HepG2 (cell line): ENCODE data around the gene SCN9A. TPM values are rescaled to one million over a fixed set of nuclear protein-coding genes. Genes with fewer than 3 reads are reported as not detected.

Experiments used
- BCL6 ChIP-seq: IDR thresholded peaks from 2 replicates; pipeline ENCODE4 v1.6.1; 2016; ENCODE audit warnings: missing genetic modification reagents, missing compliant biosample characterization
- ELF3 ChIP-seq: IDR thresholded peaks from 2 replicates; pipeline ENCODE4 v1.6.1; 2016; ENCODE audit warnings: missing genetic modification reagents, missing compliant biosample characterization
- LCORL ChIP-seq, 2 experiments: fragments of 450-650 bp in 1 of 2; sonication (generic) in 1 of 2; formaldehyde crosslinking in 1 of 2; IDR thresholded peaks; 2 replicates each; pipeline versions ENCODE4 v1.5.0 to v1.6.1; 2017 to 2020; ENCODE audit warnings: antibody characterized with exemption in 1 of 2, missing genetic modification reagents in 1 of 2
- NCOA2 ChIP-seq: sonication (generic); formaldehyde crosslinking; IDR thresholded peaks from 2 replicates; pipeline ENCODE4 v1.8.0; 2022; ENCODE audit warnings: inconsistent platforms
- NFYB ChIP-seq: sonication (generic); formaldehyde crosslinking; IDR thresholded peaks from 2 replicates; pipeline ENCODE4 v1.4.0; 2020; ENCODE audit warnings: missing genetic modification reagents
- POGZ ChIP-seq: sonication (generic); formaldehyde crosslinking; IDR thresholded peaks from 2 replicates; pipeline ENCODE4 v1.4.0; 2020; ENCODE audit warnings: mild to moderate bottlenecking, missing genetic modification reagents
- SALL1 ChIP-seq: sonication (generic); formaldehyde crosslinking; IDR thresholded peaks from 2 replicates; pipeline ENCODE4 v1.8.0; 2022; ENCODE audit warnings: mild to moderate bottlenecking, missing genetic modification reagents
- SAP130 ChIP-seq: IDR thresholded peaks from 2 replicates; pipeline ENCODE4 v1.6.1; 2016; ENCODE audit warnings: low read depth
- SOX6 ChIP-seq, 2 experiments: fragments of 450-650 bp in 1 of 2; sonication (generic) in 1 of 2; formaldehyde crosslinking in 1 of 2; IDR thresholded peaks; 2 replicates each; pipeline versions ENCODE4 v1.4.0 to v1.6.1; 2017 to 2020; ENCODE audit warnings: antibody characterized with exemption in 1 of 2, mild to moderate bottlenecking in 1 of 2, missing genetic modification reagents in 1 of 2
- TMF1 ChIP-seq: sonication (generic); formaldehyde crosslinking; IDR thresholded peaks from 2 replicates; pipeline ENCODE4 v1.8.1; 2022; ENCODE audit warnings: low read depth, missing genetic modification reagents
- ZNF121 ChIP-seq: sonication (generic); formaldehyde crosslinking; IDR thresholded peaks from 2 replicates; pipeline ENCODE4 v1.5.0; 2020; ENCODE audit warnings: mild to moderate bottlenecking, missing genetic modification reagents
- ZNF124 ChIP-seq: sonication (generic); formaldehyde crosslinking; IDR thresholded peaks from 2 replicates; pipeline ENCODE4 v1.4.0; 2020; ENCODE audit warnings: missing genetic modification reagents
- ZNF329 ChIP-seq: sonication (generic); formaldehyde crosslinking; IDR thresholded peaks from 2 replicates; pipeline ENCODE4 v1.9.0; 2021; ENCODE audit warnings: low read depth, mild to moderate bottlenecking, missing genetic modification reagents
- ZNF333 ChIP-seq: sonication (generic); formaldehyde crosslinking; IDR thresholded peaks from 2 replicates; pipeline ENCODE4 v1.4.0; 2020; ENCODE audit warnings: mild to moderate bottlenecking, missing genetic modification reagents, borderline replicate concordance
- polyA plus RNA-seq, 8 experiments: library from polyadenylated mRNA; depleted of rRNA in 3 of 8; stranded (reverse) in 7 of 8; unstranded in 1 of 8; fragments of >200 nt; fragmentation: Illumina TruSeq in 4 of 8; extraction: Trizol in 4 of 8; gene quantifications; 2 replicates each; pipeline versions ENCODE4 v1.2.1 to v1.2.3, GENCODE V29; 2011 to 2016; ENCODE audit warnings: low read depth in 4 of 8, missing spikeins in 1 of 8, mixed read lengths in 1 of 8; ENCODE audit not compliant: insufficient read depth in 1 of 8
- total RNA-seq, 5 experiments: library from RNA; depleted of rRNA; stranded (reverse); fragments of >200 nt; fragmentation: Illumina TruSeq; extraction: Trizol; gene quantifications; 2 replicates each; pipeline ENCODE4 v1.2.3, GENCODE V29; 2016; ENCODE audit warnings: low read depth in 1 of 5
- TF ChIP-seq, protein P1 (sequence below): sonication (generic); formaldehyde crosslinking; IDR thresholded peaks from 2 replicates; pipeline ENCODE4 v1.4.0; 2020; ENCODE audit warnings: missing genetic modification reagents, borderline replicate concordance
- TF ChIP-seq, protein P2 (sequence below): sonication (generic); formaldehyde crosslinking; IDR thresholded peaks from 2 replicates; pipeline ENCODE4 v1.8.1; 2022; ENCODE audit warnings: mild to moderate bottlenecking, missing genetic modification reagents
- TF ChIP-seq, protein P3 (sequence below): sonication (generic); formaldehyde crosslinking; IDR thresholded peaks from 2 replicates; pipeline ENCODE4 v1.4.0; 2020; ENCODE audit warnings: missing genetic modification reagents
- TF ChIP-seq, protein P4 (sequence below): IDR thresholded peaks from 2 replicates; pipeline ENCODE4 v1.6.1; 2018; ENCODE audit warnings: missing genetic modification reagents
- TF ChIP-seq, protein P5 (sequence below): sonication (generic); formaldehyde crosslinking; conservative IDR thresholded peaks from 2 replicates; pipeline ENCODE4 v1.4.0; 2020; ENCODE audit warnings: mild to moderate bottlenecking, missing genetic modification reagents, moderate library complexity

SCN9A gene
- total and polyA plus RNA-seq, 2 of the 13 experiments (the other 11 are each of a cell fraction or from before 2014, with no cell fraction given) = 15.3 to 24.3 TPM

DNA sequence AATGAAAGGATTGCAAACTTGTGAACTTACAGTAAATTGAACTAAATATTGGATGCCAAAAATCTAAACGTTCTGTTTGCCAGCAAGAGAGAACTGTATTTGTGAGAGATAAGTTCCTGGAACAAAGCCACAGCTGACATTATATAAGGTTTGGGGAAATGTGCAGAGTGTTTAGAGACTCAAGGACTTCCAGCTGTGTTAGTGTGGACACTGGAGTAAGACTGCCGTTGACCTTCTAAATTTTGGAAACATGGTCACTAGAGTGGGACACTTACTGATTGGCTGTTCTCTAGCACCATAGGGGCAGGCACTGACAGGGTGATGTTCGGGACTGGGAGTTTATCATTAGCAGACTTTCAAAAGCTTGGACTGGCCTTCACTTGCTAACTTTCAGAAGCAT lies 40.5 kb downstream of the SCN9A start (continued):
- TF ChIP-seq, protein P1, sequence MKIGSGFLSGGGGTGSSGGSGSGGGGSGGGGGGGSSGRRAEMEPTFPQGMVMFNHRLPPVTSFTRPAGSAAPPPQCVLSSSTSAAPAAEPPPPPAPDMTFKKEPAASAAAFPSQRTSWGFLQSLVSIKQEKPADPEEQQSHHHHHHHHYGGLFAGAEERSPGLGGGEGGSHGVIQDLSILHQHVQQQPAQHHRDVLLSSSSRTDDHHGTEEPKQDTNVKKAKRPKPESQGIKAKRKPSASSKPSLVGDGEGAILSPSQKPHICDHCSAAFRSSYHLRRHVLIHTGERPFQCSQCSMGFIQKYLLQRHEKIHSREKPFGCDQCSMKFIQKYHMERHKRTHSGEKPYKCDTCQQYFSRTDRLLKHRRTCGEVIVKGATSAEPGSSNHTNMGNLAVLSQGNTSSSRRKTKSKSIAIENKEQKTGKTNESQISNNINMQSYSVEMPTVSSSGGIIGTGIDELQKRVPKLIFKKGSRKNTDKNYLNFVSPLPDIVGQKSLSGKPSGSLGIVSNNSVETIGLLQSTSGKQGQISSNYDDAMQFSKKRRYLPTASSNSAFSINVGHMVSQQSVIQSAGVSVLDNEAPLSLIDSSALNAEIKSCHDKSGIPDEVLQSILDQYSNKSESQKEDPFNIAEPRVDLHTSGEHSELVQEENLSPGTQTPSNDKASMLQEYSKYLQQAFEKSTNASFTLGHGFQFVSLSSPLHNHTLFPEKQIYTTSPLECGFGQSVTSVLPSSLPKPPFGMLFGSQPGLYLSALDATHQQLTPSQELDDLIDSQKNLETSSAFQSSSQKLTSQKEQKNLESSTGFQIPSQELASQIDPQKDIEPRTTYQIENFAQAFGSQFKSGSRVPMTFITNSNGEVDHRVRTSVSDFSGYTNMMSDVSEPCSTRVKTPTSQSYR (CRISPR knock-in tag) = no peak
- TF ChIP-seq SAP130 (CRISPR knock-in tag) (peak; percentile 46; the same call in 1 of the 2 replicates), ZNF124 (CRISPR knock-in tag) (no peak), NCOA2 (CRISPR knock-in tag) (peak; percentile 52), NFYB (CRISPR knock-in tag) (peak; percentile 41; the same call in 1 of the 2 replicates), ZNF121 (CRISPR knock-in tag) (no peak), ELF3 (CRISPR knock-in tag) (0 out of 2 replicates have a peak, but pooled peaks have one; percentile 23), SOX6 (IDR thresholded peaks at IDR 0.05) (no peak), SOX6 (CRISPR knock-in tag; IDR thresholded peaks at IDR 0.05) (peak; percentile 61), ZNF329 (CRISPR knock-in tag) (no peak), SALL1 (CRISPR knock-in tag) (peak; percentile 23; the same call in 1 of the 2 replicates), TMF1 (CRISPR knock-in tag) (0 out of 2 replicates have a peak, but pooled peaks have one; percentile 46), ZNF333 (no peak), LCORL (IDR thresholded peaks at IDR 0.05) (no peak), LCORL (CRISPR knock-in tag; IDR thresholded peaks at IDR 0.05) (peak; percentile 62), BCL6 (CRISPR knock-in tag) (0 out of 2 replicates have a peak, but pooled peaks have one; percentile 32), POGZ (CRISPR knock-in tag) (peak; percentile 67)
- TF ChIP-seq, protein P2, sequence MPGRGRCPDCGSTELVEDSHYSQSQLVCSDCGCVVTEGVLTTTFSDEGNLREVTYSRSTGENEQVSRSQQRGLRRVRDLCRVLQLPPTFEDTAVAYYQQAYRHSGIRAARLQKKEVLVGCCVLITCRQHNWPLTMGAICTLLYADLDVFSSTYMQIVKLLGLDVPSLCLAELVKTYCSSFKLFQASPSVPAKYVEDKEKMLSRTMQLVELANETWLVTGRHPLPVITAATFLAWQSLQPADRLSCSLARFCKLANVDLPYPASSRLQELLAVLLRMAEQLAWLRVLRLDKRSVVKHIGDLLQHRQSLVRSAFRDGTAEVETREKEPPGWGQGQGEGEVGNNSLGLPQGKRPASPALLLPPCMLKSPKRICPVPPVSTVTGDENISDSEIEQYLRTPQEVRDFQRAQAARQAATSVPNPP (CRISPR knock-in tag) = 0 out of 2 replicates have a peak, but pooled peaks have one; percentile 28
- TF ChIP-seq, protein P3, sequence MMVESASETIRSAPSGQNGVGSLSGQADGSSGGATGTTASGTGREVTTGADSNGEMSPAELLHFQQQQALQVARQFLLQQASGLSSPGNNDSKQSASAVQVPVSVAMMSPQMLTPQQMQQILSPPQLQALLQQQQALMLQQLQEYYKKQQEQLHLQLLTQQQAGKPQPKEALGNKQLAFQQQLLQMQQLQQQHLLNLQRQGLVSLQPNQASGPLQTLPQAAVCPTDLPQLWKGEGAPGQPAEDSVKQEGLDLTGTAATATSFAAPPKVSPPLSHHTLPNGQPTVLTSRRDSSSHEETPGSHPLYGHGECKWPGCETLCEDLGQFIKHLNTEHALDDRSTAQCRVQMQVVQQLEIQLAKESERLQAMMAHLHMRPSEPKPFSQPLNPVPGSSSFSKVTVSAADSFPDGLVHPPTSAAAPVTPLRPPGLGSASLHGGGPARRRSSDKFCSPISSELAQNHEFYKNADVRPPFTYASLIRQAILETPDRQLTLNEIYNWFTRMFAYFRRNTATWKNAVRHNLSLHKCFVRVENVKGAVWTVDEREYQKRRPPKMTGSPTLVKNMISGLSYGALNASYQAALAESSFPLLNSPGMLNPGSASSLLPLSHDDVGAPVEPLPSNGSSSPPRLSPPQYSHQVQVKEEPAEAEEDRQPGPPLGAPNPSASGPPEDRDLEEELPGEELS (CRISPR knock-in tag) = peak; percentile 41; the same call in 1 of the 2 replicates
- TF ChIP-seq, protein P4, sequence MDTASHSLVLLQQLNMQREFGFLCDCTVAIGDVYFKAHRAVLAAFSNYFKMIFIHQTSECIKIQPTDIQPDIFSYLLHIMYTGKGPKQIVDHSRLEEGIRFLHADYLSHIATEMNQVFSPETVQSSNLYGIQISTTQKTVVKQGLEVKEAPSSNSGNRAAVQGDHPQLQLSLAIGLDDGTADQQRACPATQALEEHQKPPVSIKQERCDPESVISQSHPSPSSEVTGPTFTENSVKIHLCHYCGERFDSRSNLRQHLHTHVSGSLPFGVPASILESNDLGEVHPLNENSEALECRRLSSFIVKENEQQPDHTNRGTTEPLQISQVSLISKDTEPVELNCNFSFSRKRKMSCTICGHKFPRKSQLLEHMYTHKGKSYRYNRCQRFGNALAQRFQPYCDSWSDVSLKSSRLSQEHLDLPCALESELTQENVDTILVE = 0 out of 2 replicates have a peak, but pooled peaks have one; percentile 28
- TF ChIP-seq, protein P5, sequence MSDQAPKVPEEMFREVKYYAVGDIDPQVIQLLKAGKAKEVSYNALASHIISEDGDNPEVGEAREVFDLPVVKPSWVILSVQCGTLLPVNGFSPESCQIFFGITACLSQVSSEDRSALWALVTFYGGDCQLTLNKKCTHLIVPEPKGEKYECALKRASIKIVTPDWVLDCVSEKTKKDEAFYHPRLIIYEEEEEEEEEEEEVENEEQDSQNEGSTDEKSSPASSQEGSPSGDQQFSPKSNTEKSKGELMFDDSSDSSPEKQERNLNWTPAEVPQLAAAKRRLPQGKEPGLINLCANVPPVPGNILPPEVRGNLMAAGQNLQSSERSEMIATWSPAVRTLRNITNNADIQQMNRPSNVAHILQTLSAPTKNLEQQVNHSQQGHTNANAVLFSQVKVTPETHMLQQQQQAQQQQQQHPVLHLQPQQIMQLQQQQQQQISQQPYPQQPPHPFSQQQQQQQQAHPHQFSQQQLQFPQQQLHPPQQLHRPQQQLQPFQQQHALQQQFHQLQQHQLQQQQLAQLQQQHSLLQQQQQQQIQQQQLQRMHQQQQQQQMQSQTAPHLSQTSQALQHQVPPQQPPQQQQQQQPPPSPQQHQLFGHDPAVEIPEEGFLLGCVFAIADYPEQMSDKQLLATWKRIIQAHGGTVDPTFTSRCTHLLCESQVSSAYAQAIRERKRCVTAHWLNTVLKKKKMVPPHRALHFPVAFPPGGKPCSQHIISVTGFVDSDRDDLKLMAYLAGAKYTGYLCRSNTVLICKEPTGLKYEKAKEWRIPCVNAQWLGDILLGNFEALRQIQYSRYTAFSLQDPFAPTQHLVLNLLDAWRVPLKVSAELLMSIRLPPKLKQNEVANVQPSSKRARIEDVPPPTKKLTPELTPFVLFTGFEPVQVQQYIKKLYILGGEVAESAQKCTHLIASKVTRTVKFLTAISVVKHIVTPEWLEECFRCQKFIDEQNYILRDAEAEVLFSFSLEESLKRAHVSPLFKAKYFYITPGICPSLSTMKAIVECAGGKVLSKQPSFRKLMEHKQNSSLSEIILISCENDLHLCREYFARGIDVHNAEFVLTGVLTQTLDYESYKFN = peak; percentile 37; the same call in 1 of the 2 replicates
